ENCODE measurements around the gene DERA.

DNA sequence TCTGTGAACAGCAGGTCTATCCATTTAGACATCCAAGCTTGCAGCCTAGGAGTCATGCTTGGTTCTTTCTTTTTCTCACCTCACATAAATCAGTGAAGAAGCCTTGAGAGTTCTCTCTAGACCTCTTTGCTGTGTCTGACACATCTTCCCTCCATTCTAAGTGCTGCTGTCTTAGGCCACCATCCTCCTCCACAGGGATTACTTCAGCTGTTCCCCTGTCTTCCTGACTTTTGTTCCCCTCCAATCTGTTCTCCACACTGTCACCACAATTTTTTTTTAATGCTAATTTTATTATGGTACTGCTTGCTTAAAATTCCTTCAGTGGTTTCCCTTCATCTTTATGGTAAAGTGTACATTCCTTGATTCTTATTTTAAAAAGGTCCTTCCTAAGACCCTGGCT, 71.8 kb downstream of the DERA start:
- TF ChIP-seq CTCF (conservative IDR thresholded peaks at IDR 0.05 in 1 of 2, IDR thresholded peaks at IDR 0.05 in 1 of 2; ENCODE audit: low read depth in 1 of 2, low read length in 2 of 2) (no peak), EZH2 (IDR thresholded peaks at IDR 0.05; ENCODE audit: low read length, missing control alignments) (no peak)

Measured in fibroblast of lung (primary cell).